IMR-90 (cell line): ENCODE data around the gene ASAH2. TPM values are rescaled to one million over a fixed set of nuclear protein-coding genes. Genes with fewer than 3 reads are reported as not detected.

ENCODE experiments used
- ATAC-seq: fragments of 200-7000 bp; cut with Tn5 transposase; 2 replicates; pipeline ENCODE4 v1.9.1; 2020; ENCODE audit warnings: low read depth, mild to moderate bottlenecking, moderate library complexity
- BruUV-seq: library from RNA; stranded (reverse); fragments of 400-500 nt; replicated peaks from 2 replicates; lab custom pipeline; 2021; lab: Mats Ljungman, UMichigan
- CTCF ChIA-PET: fragments of 300-600 bp; formaldehyde crosslinking; extraction: SDS; loops from one replicate; lab custom pipeline; 2021; ENCODE audit warnings: antibody characterized with exemption; lab: Yijun Ruan, JAX
- POLR2A ChIA-PET: fragments of 300-600 bp; sonication (Branson Sonifier 250); formaldehyde crosslinking; loops from one replicate; lab custom pipeline; 2022; ENCODE audit warnings: antibody characterized with exemption; ENCODE audit not compliant: unreplicated experiment; lab: Charles Lee
- DNase-seq: peaks from one replicate; pipeline ENCODE4 v3.0.0; 2013
- H2AFZ ChIP-seq: replicated peaks from 2 replicates; pipeline ENCODE3; 2013; ENCODE audit warnings: low read length, mild to moderate bottlenecking; ENCODE audit not compliant: poor library complexity
- H2AK5ac ChIP-seq: 2 replicates; pipeline ENCODE4 v1.6.1; 2013; ENCODE audit warnings: low read depth, low read length, inconsistent platforms
- H2AK9ac ChIP-seq: replicated peaks from 2 replicates; pipeline ENCODE3; 2013; ENCODE audit warnings: mild to moderate bottlenecking, low read depth, low read length, moderate library complexity; ENCODE audit not compliant: poor library complexity
- H2BK120ac ChIP-seq: 2 replicates; pipeline ENCODE4 v1.6.1; 2013; ENCODE audit warnings: low read depth, low read length, inconsistent platforms
- H2BK15ac ChIP-seq: 3 replicates; pipeline ENCODE4 v1.6.1; 2013; ENCODE audit warnings: low read depth, low read length, inconsistent platforms
- H2BK20ac ChIP-seq: 2 replicates; pipeline ENCODE4 v1.6.1; 2013; ENCODE audit warnings: low read depth, mild to moderate bottlenecking, inconsistent platforms, low read length, moderate library complexity
- H2BK5ac ChIP-seq: 2 replicates; pipeline ENCODE4 v1.6.1; 2013; ENCODE audit warnings: mild to moderate bottlenecking, low read depth, low read length, inconsistent platforms; ENCODE audit not compliant: poor library complexity, severe bottlenecking
- H3K14ac ChIP-seq: replicated peaks from 2 replicates; pipeline ENCODE4 v1.6.1; 2013; ENCODE audit warnings: low read depth, low read length, inconsistent platforms
- H3K18ac ChIP-seq: 2 replicates; pipeline ENCODE4 v1.6.1; 2013; ENCODE audit warnings: low read depth, low read length, control low read depth
- H3K23ac ChIP-seq: 2 replicates; pipeline ENCODE4 v1.6.1; 2013; ENCODE audit warnings: low read depth, low read length, inconsistent platforms
- H3K27ac ChIP-seq: 2 replicates; pipeline ENCODE4 v1.5.1; 2013; ENCODE audit warnings: mild to moderate bottlenecking, control low read depth, low read length; ENCODE audit not compliant: insufficient read depth
- H3K27me3 ChIP-seq: 2 replicates; pipeline ENCODE4 v1.6.1; 2013; ENCODE audit warnings: low read length; ENCODE audit not compliant: control insufficient read depth, insufficient read depth
- H3K36me3 ChIP-seq: 2 replicates; pipeline ENCODE4 v1.6.1; 2013; ENCODE audit warnings: low read length, mixed read lengths; ENCODE audit not compliant: control insufficient read depth, insufficient read depth
- H3K4ac ChIP-seq: 2 replicates; pipeline ENCODE4 v1.6.1; 2013; ENCODE audit warnings: low read depth, low read length, inconsistent platforms
- H3K4me1 ChIP-seq: 2 replicates; pipeline ENCODE4 v1.6.1; 2013; ENCODE audit warnings: low read length, mixed read lengths; ENCODE audit not compliant: control insufficient read depth, insufficient read depth
- H3K4me2 ChIP-seq: 2 replicates; pipeline ENCODE4 v1.6.1; 2013; ENCODE audit warnings: low read depth, mild to moderate bottlenecking, control low read depth, low read length, moderate library complexity
- H3K4me3 ChIP-seq: 2 replicates; pipeline ENCODE4 v1.5.1; 2013; ENCODE audit warnings: low read depth, mild to moderate bottlenecking, control low read depth, low read length, moderate library complexity; ENCODE audit not compliant: insufficient read depth
- H3K56ac ChIP-seq: 2 replicates; pipeline ENCODE4 v1.6.1; 2013; ENCODE audit warnings: low read length, inconsistent platforms; ENCODE audit not compliant: insufficient read depth; ENCODE audit errors: extremely low read depth
- H3K79me1 ChIP-seq, 2 experiments: 2 replicates each; pipeline ENCODE4 v1.6.1; 2013; ENCODE audit warnings: low read length in 2 of 2, inconsistent platforms in 1 of 2, low read depth in 1 of 2
- H3K9ac ChIP-seq: 2 replicates; pipeline ENCODE4 v1.6.1; 2013; ENCODE audit warnings: low read depth, low read length, control low read depth
- H3K9me1 ChIP-seq: 2 replicates; pipeline ENCODE4 v1.6.1; 2013; ENCODE audit warnings: low read length, inconsistent platforms; ENCODE audit not compliant: insufficient read depth
- H3K9me3 ChIP-seq: 2 replicates; pipeline ENCODE4 v1.6.1; 2013; ENCODE audit warnings: low read length; ENCODE audit not compliant: control insufficient read depth, insufficient read depth
- H4K20me1 ChIP-seq: 2 replicates; pipeline ENCODE4 v1.6.1; 2013; ENCODE audit warnings: low read length, inconsistent platforms; ENCODE audit not compliant: insufficient read depth
- H4K5ac ChIP-seq: 2 replicates; pipeline ENCODE4 v1.6.1; 2013; ENCODE audit warnings: mild to moderate bottlenecking, low read depth, low read length, control low read depth
- H4K8ac ChIP-seq, 2 experiments: 2 replicates each; pipeline ENCODE4 v1.6.1; 2013; ENCODE audit warnings: low read depth in 2 of 2, low read length in 2 of 2, control low read depth in 1 of 2, inconsistent platforms in 1 of 2
- H4K91ac ChIP-seq: 2 replicates; pipeline ENCODE4 v1.6.1; 2013; ENCODE audit warnings: low read depth, low read length, inconsistent platforms; ENCODE audit not compliant: insufficient read depth
- BHLHE40 ChIP-seq: fragments of 150-350 bp; IDR thresholded peaks from 2 replicates; pipeline ENCODE4 v1.6.1; 2016; ENCODE audit warnings: mild to moderate bottlenecking, low read depth, low read length
- CEBPB ChIP-seq: IDR thresholded peaks from 2 replicates; pipeline ENCODE4 v1.6.1; 2012; ENCODE audit warnings: low read depth, low read length, improper control_type of control experiment
- CHD1 ChIP-seq: IDR thresholded peaks from 2 replicates; pipeline ENCODE4 v1.6.1; 2012; ENCODE audit warnings: low read depth, low read length, improper control_type of control experiment
- CTCF ChIP-seq: conservative IDR thresholded peaks from 2 replicates; pipeline ENCODE4 v1.5.1; 2012; ENCODE audit warnings: mild to moderate bottlenecking, low read depth, low read length, improper control_type of control experiment
- FOS ChIP-seq: fragments of 150-350 bp; IDR thresholded peaks from 2 replicates; pipeline ENCODE4 v1.6.1; 2016; ENCODE audit warnings: low read depth, low read length
- MAFK ChIP-seq: IDR thresholded peaks from 2 replicates; pipeline ENCODE4 v1.6.1; 2012; ENCODE audit warnings: low read depth, low read length, improper control_type of control experiment
- MAZ ChIP-seq: IDR thresholded peaks from 2 replicates; pipeline ENCODE4 v1.6.1; 2012; ENCODE audit warnings: low read depth, mild to moderate bottlenecking, low read length, improper control_type of control experiment, moderate library complexity, borderline replicate concordance
- MXI1 ChIP-seq: IDR thresholded peaks from 2 replicates; pipeline ENCODE4 v1.6.1; 2012; ENCODE audit warnings: low read depth, mild to moderate bottlenecking, low read length, moderate library complexity, borderline replicate concordance
- NFE2L2 ChIP-seq: fragments of 150-350 bp; IDR thresholded peaks from 2 replicates; pipeline ENCODE4 v1.6.1; 2016; ENCODE audit warnings: low read depth, mild to moderate bottlenecking, low read length
- POLR2A ChIP-seq: IDR thresholded peaks from 2 replicates; pipeline ENCODE4 v1.6.1; 2012; ENCODE audit warnings: mild to moderate bottlenecking, low read depth, low read length
- RAD21 ChIP-seq: IDR thresholded peaks from 2 replicates; pipeline ENCODE4 v1.6.1; 2012; ENCODE audit warnings: low read length, improper control_type of control experiment
- RCOR1 ChIP-seq: IDR thresholded peaks from 2 replicates; pipeline ENCODE4 v1.6.1; 2012; ENCODE audit warnings: mild to moderate bottlenecking, low read length, improper control_type of control experiment; ENCODE audit not compliant: insufficient replicate concordance
- RFX5 ChIP-seq: IDR thresholded peaks from 2 replicates; pipeline ENCODE4 v1.8.0; 2012; ENCODE audit warnings: low read depth, mild to moderate bottlenecking, low read length, moderate library complexity
- SMC3 ChIP-seq: fragments of 150-350 bp; IDR thresholded peaks from 2 replicates; pipeline ENCODE4 v1.6.1; 2016; ENCODE audit warnings: low read depth, mild to moderate bottlenecking, antibody characterized with exemption, low read length, moderate library complexity
- WGBS, 2 experiments: methylation state at CpG; one replicate each; pipeline versions ENCODE4 v1.1.5 to v1.1.7; 2013; ENCODE audit warnings: missing lambda C conversion rate in 2 of 2; ENCODE audit not compliant: insufficient read length in 1 of 2; ENCODE audit errors: extremely low coverage in 2 of 2; 5-methylcytosine and 5-hydroxymethylcytosine counted together
- dilution Hi-C: fragments of 300-500 bp; cut with HindIII; formaldehyde crosslinking; loops from one replicate; pipeline ENCODE4 v1.14.3; 2018; ENCODE audit warnings: low sequenced_read_pairs; ENCODE audit not compliant: unreplicated experiment
- in situ Hi-C: fragments of 300-500 bp; cut with MboI; formaldehyde crosslinking; loops from 3 replicates; pipeline ENCODE4 v1.14.3; 2019; ENCODE audit warnings: low sequenced_read_pairs, inconsistent platforms, mixed read lengths
- intact Hi-C: fragments of 100-400 bp; cut with micrococcal nuclease; formaldehyde crosslinking; loops from 2 replicates; pipeline ENCODE4 v1.10.0; 2022
- polyA plus RNA-seq, 3 experiments: library from polyadenylated mRNA; depleted of rRNA; stranded (reverse); fragments of >200 nt; gene quantifications; 2 replicates each; pipeline ENCODE4 v1.2.3, GENCODE V29; 2012; ENCODE audit warnings: low replicate concordance in 1 of 3
- total RNA-seq: library from RNA; depleted of rRNA; stranded (reverse); fragments of >200 nt; gene quantifications from 2 replicates; pipeline ENCODE4 v1.2.3, GENCODE V29; 2012
- TF ChIP-seq, protein P1 (sequence below): fragments of 150-350 bp; IDR thresholded peaks from 2 replicates; pipeline ENCODE4 v1.6.1; 2017; ENCODE audit warnings: mild to moderate bottlenecking, antibody characterized with exemption, low read length, low read depth
- TF ChIP-seq, protein P2 (sequence below): fragments of 150-350 bp; IDR thresholded peaks from 2 replicates; pipeline ENCODE4 v1.6.1; 2016; ENCODE audit warnings: low read depth, mild to moderate bottlenecking, low read length, moderate library complexity, borderline replicate concordance

The ASAH2 gene
- total and polyA plus RNA-seq, 2 of the 4 experiments (the other 2 are of a cell fraction) = 0.18 to 0.31 TPM

GRCh38 chr10:50293513-50294313 is 42.4 kb upstream of the ASAH2 start:
- dilution Hi-C loops (no loop called here), in situ Hi-C loops (no loop called here), intact Hi-C loops (no loop called here)
- TF ChIP-seq RAD21 (no peak), CHD1 (no peak), SMC3 (no peak), BHLHE40 (no peak), MXI1 (no peak), MAZ (no peak), NFE2L2 (no peak), POLR2A (no peak), CTCF (no peak), FOS (no peak), RCOR1 (no peak), MAFK (no peak), CEBPB (no peak), RFX5 (no peak)
- TF ChIP-seq, protein P1, sequence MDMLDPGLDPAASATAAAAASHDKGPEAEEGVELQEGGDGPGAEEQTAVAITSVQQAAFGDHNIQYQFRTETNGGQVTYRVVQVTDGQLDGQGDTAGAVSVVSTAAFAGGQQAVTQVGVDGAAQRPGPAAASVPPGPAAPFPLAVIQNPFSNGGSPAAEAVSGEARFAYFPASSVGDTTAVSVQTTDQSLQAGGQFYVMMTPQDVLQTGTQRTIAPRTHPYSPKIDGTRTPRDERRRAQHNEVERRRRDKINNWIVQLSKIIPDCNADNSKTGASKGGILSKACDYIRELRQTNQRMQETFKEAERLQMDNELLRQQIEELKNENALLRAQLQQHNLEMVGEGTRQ = no peak
- TF ChIP-seq, protein P2, sequence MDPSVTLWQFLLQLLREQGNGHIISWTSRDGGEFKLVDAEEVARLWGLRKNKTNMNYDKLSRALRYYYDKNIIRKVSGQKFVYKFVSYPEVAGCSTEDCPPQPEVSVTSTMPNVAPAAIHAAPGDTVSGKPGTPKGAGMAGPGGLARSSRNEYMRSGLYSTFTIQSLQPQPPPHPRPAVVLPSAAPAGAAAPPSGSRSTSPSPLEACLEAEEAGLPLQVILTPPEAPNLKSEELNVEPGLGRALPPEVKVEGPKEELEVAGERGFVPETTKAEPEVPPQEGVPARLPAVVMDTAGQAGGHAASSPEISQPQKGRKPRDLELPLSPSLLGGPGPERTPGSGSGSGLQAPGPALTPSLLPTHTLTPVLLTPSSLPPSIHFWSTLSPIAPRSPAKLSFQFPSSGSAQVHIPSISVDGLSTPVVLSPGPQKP = no peak
- no CpG with 5 or more reads among the region's 5 CpGs for WGBS, 2 experiments
- no peaks in the 10 kb centered on the region for H3K9me1 ChIP-seq
- H3K4me2 ChIP-seq = no peak overlapping the region
- H3K56ac ChIP-seq = no peak overlapping the region
- H3K27ac ChIP-seq = no peak overlapping the region
- H2BK120ac ChIP-seq = no peak overlapping the region
- no peak overlapping the region for H2BK20ac ChIP-seq
- H3K9me3 ChIP-seq = no peaks in the 10 kb centered on the region
- H4K20me1 ChIP-seq = no peaks in the 10 kb centered on the region
- ChIA-PET POLR2A (no interaction called here), CTCF (no interaction called here)
- no peak overlapping the region for H3K23ac ChIP-seq
- no peak overlapping the region for H3K18ac ChIP-seq
- DNase-seq (no peak), ATAC-seq (no peak)
- no peak overlapping the region for H3K9ac ChIP-seq
- no peaks in the 10 kb centered on the region for H3K36me3 ChIP-seq
- H3K4ac ChIP-seq = no peak overlapping the region
- no peak overlapping the region for H4K8ac ChIP-seq
- H3K79me1 ChIP-seq = no peaks in the 10 kb centered on the region
- H3K4me3 ChIP-seq = no peak overlapping the region
- no peaks in the 10 kb centered on the region for H3K4me1 ChIP-seq
- no peak overlapping the region for H2AK9ac ChIP-seq
- no peak overlapping the region for H4K91ac ChIP-seq
- BruUV-seq = no TSS peak
- H4K5ac ChIP-seq = no peak overlapping the region
- H2AK5ac ChIP-seq = no peak overlapping the region
- H3K27me3 ChIP-seq = no peaks in the 10 kb centered on the region; the same call in 1 of the 2 replicates
- no peak overlapping the region for H2BK15ac ChIP-seq
- H2BK5ac ChIP-seq = no peak overlapping the region
- no peak overlapping the region for H3K14ac ChIP-seq
- H2AFZ ChIP-seq = no peak overlapping the region
